GM12878 (cell line): ENCODE results near the gene DUOXA1. TPM values are rescaled to one million over a fixed set of nuclear protein-coding genes. Genes with fewer than 3 reads are reported as not detected.

Experiments used
- ATAC-seq: fragments of 200-7000 bp; cut with Tn5 transposase; 3 replicates; pipeline ENCODE4 v1.9.1; 2020; ENCODE audit warnings: mild to moderate bottlenecking, moderate library complexity
- BruUV-seq: library from RNA; stranded (reverse); fragments of 400-500 nt; replicated peaks from 2 replicates; lab custom pipeline; 2021; lab: Mats Ljungman, UMichigan
- CTCF ChIA-PET: fragments of 300-600 bp; sonication (Branson Sonifier 250); formaldehyde crosslinking; extraction: SDS; loops from one replicate; lab custom pipeline; 2021; ENCODE audit warnings: inconsistent platforms; lab: Yijun Ruan, JAX
- POLR2A ChIA-PET: fragments of 350-600 bp; formaldehyde crosslinking; extraction: SDS; loops from one replicate; lab custom pipeline; 2021; ENCODE audit warnings: inconsistent platforms; lab: Charles Lee
- RAD21 ChIA-PET: fragments of 300-600 bp; sonication (Branson Sonifier 250); formaldehyde crosslinking; loops from one replicate; lab custom pipeline; 2023; ENCODE audit warnings: antibody characterized with exemption; ENCODE audit not compliant: unreplicated experiment; lab: Charles Lee
- SMC1A ChIA-PET: fragments of 300-600 bp; sonication (Branson Sonifier 250); formaldehyde crosslinking; loops from one replicate; lab custom pipeline; 2023; ENCODE audit not compliant: unreplicated experiment, uncharacterized antibody; lab: Charles Lee
- DNase-seq: peaks from one replicate; pipeline ENCODE4 v3.0.0-alpha.2; 2011; ENCODE audit warnings: low read depth, low spot score
- FAIRE-seq: peaks from 3 replicates; lab custom pipeline; 2011; peaks lifted over from hg19 to GRCh38; lab: Jason Lieb, UNC
- H2AFZ ChIP-seq: 2 replicates; pipeline ENCODE4 v1.6.0; 2011; ENCODE audit warnings: low read depth, low read length, control low read depth; ENCODE audit not compliant: control insufficient read depth
- H3K27ac ChIP-seq: 2 replicates; pipeline ENCODE4 v1.5.1; 2011; ENCODE audit warnings: control low read depth; ENCODE audit not compliant: control insufficient read depth, insufficient read depth
- H3K27me3 ChIP-seq, 2 experiments: replicated peaks in 1 of 2; 2 replicates each; pipeline versions ENCODE4 v1.6.0 to v1.6.1; 2011; ENCODE audit warnings: low read length in 1 of 2; ENCODE audit not compliant: control insufficient read depth in 2 of 2, insufficient read depth in 2 of 2
- H3K36me3 ChIP-seq, 2 experiments: 2 replicates each; pipeline ENCODE4 v1.5.1; 2011; ENCODE audit warnings: low read length in 1 of 2; ENCODE audit not compliant: control insufficient read depth in 2 of 2, insufficient read depth in 2 of 2
- H3K4me1 ChIP-seq: 2 replicates; pipeline ENCODE4 v1.6.1; 2011; ENCODE audit warnings: mild to moderate bottlenecking, low read length, moderate library complexity, mixed read lengths; ENCODE audit not compliant: control insufficient read depth, insufficient read depth
- H3K4me2 ChIP-seq: 2 replicates; pipeline ENCODE4 v1.6.0; 2011; ENCODE audit warnings: control low read depth; ENCODE audit not compliant: control insufficient read depth, insufficient read depth
- H3K4me3 ChIP-seq: fragments of 200-600 bp; sonication (generic); 2 replicates; pipeline ENCODE4 v1.5.1; 2016
- H3K79me2 ChIP-seq: 2 replicates; pipeline ENCODE4 v1.6.0; 2011; ENCODE audit warnings: low read length; ENCODE audit not compliant: control insufficient read depth, insufficient read depth
- H3K9ac ChIP-seq: 2 replicates; pipeline ENCODE4 v1.8.0; 2011; ENCODE audit warnings: low read length, control low read depth, mixed read lengths; ENCODE audit not compliant: control insufficient read depth, insufficient read depth
- H3K9me3 ChIP-seq: replicated peaks from 3 replicates; pipeline ENCODE4 v1.5.1; 2011; ENCODE audit warnings: mild to moderate bottlenecking, low read length; ENCODE audit not compliant: control insufficient read depth, insufficient read depth
- H4K20me1 ChIP-seq: 2 replicates; pipeline ENCODE4 v1.6.0; 2011; ENCODE audit not compliant: control insufficient read depth, insufficient read depth
- EED ChIP-seq: sonication (generic); IDR thresholded peaks from 2 replicates; pipeline ENCODE4 v1.6.1; 2016; ENCODE audit warnings: antibody characterized with exemption, low read depth
- NR2F1 ChIP-seq: fragments of 450-650 bp; conservative IDR thresholded peaks from 2 replicates; pipeline ENCODE4 v1.6.1; 2017; ENCODE audit warnings: mild to moderate bottlenecking
- POU2F2 ChIP-seq: IDR thresholded peaks from 3 replicates; pipeline ENCODE4 v1.6.1; 2011; ENCODE audit warnings: low read depth, mild to moderate bottlenecking, low read length, borderline replicate concordance
- RB1 ChIP-seq: fragments of 450-650 bp; formaldehyde crosslinking; IDR thresholded peaks from 2 replicates; pipeline ENCODE4 v1.6.1; 2017; ENCODE audit warnings: mild to moderate bottlenecking, borderline replicate concordance
- RUNX3 ChIP-seq: IDR thresholded peaks from 2 replicates; pipeline ENCODE4 v1.6.1; 2012; ENCODE audit warnings: low read length, inconsistent platforms
- STAT1 ChIP-seq: fragments of 450-650 bp; conservative IDR thresholded peaks from 2 replicates; pipeline ENCODE4 v1.6.1; 2014; ENCODE audit warnings: antibody characterized with exemption, mild to moderate bottlenecking
- ZNF622 ChIP-seq: fragments of 450-650 bp; IDR thresholded peaks from 2 replicates; pipeline ENCODE4 v1.6.1; 2017; ENCODE audit warnings: mild to moderate bottlenecking, inconsistent platforms
- WGBS: methylation state at CpG from one replicate; pipeline ENCODE4 v1.1.6; 2016; ENCODE audit warnings: low lambda C conversion rate; ENCODE audit not compliant: insufficient replicate concordance, insufficient coverage; ENCODE audit errors: missing lambda C conversion rate; 5-methylcytosine and 5-hydroxymethylcytosine counted together
- in situ Hi-C: fragments of 300-500 bp; cut with MboI; formaldehyde crosslinking; loops from 9 replicates; pipeline ENCODE4 v1.14.3; 2018; ENCODE audit warnings: mixed read lengths
- intact Hi-C: fragments of 100-400 bp; cut with micrococcal nuclease; formaldehyde crosslinking; loops from one replicate; pipeline ENCODE4 v1.14.2; 2022; ENCODE audit not compliant: unreplicated experiment
- polyA plus RNA-seq, 11 experiments: library from polyadenylated mRNA; depleted of rRNA in 4 of 11; unstranded in 6 of 11; stranded (reverse) in 5 of 11; fragments of >200 nt; fragmentation: Nextera tagmentation in 4 of 11; fragmentation: Illumina TruSeq in 1 of 11; extraction: Ambion mirVana in 4 of 11; extraction: Trizol in 1 of 11; gene quantifications; 1 replicate in 1 of 11; 2 replicates in 10 of 11; pipeline versions ENCODE4 v1.2.1 to v1.2.3, GENCODE V29; 2011 to 2016; ENCODE audit warnings: inconsistent platforms in 2 of 11, missing spikeins in 2 of 11, low read depth in 1 of 11
- total RNA-seq, 4 experiments: library from RNA; depleted of rRNA in 3 of 4; stranded (reverse); fragments of >200 nt in 3 of 4; fragmentation: Illumina TruSeq in 1 of 4; extraction: Trizol in 1 of 4; gene quantifications; 2 replicates each; pipeline versions ENCODE4 v1.2.1 to v1.2.3, GENCODE V29; 2013 to 2021
- TF ChIP-seq, protein P1 (sequence below): IDR thresholded peaks from 2 replicates; pipeline ENCODE4 v1.6.1; 2011; ENCODE audit warnings: mild to moderate bottlenecking, low read depth, low read length, moderate library complexity; ENCODE audit not compliant: insufficient replicate concordance
- TF ChIP-seq, protein P2 (sequence below): fragments of 450-650 bp; IDR thresholded peaks from 2 replicates; pipeline ENCODE4 v1.6.1; 2017; ENCODE audit warnings: antibody characterized with exemption, mild to moderate bottlenecking, moderate library complexity
- TF ChIP-seq, protein P3 (sequence below): fragments of 450-650 bp; IDR thresholded peaks from 2 replicates; pipeline ENCODE4 v1.6.1; 2016; ENCODE audit warnings: mild to moderate bottlenecking
- TF ChIP-seq, protein P4 (sequence below): fragments of 450-650 bp; formaldehyde crosslinking; IDR thresholded peaks from 2 replicates; pipeline ENCODE4 v1.5.0; 2022; ENCODE audit warnings: mild to moderate bottlenecking, missing genetic modification characterization
- TF ChIP-seq, protein P5 (sequence below): IDR thresholded peaks from 2 replicates; pipeline ENCODE4 v1.6.1; 2012; ENCODE audit warnings: low read length, inconsistent platforms

The DUOXA1 gene
- total and polyA plus RNA-seq, 10 of the 15 experiments (the other 5 are each of a cell fraction or from before 2014, with no cell fraction given) = 0.08 TPM; not detected in 9

DNA sequence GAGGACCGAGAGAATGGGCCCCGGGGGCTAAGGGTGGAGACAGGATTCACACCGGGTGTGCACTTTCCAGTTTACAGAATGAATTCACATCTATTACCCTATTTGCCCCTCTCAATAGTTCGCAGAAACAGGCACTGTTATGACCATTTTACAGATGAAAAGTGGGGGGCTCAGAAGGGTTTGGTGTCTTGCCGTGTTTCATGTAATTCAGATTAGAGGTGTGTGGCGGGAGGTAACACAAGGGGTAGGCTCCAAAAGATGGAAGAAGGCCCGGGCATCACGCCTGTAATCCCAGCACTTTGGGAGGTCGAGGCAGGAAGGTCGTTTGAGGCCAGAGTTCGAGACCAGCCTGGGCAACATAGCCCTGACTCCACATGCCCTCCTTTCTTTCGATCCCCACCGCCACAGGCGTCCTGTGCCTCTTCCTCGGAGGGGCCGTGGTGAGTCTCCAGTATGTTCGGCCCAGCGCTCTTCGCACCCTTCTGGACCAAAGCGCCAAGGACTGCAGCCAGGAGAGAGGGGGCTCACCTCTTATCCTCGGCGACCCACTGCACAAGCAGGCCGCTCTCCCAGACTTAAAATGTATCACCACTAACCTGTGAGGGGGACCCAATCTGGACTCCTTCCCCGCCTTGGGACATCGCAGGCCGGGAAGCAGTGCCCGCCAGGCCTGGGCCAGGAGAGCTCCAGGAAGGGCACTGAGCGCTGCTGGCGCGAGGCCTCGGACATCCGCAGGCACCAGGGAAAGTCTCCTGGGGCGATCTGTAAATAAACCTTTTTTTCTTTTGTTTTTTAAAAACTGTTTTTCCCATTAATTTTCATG lies 12.2 kb downstream of the DUOXA1 start:
- in situ Hi-C loops (loop anchor here (10.0 kb wide), 1 partner anchor 57 kb away; no protein-coding TSS in a partner anchor), intact Hi-C loops (no loop called here)
- DNase-seq (no peak), FAIRE-seq (no peak), ATAC-seq (peak; percentile 46)
- Histone ChIP-seq H3K79me2 (no peaks in the 10 kb centered on the region), H2AFZ (no peak overlapping the region), H3K4me1 (no peaks in the 10 kb centered on the region; the same call in 1 of the 2 replicates), H3K4me3 (peak overlapping the region; percentile 0; the same call in 1 of the 2 replicates), H3K36me3 (no peaks in the 10 kb centered on the region), H3K27me3 (peaks cover 20 to 36% of the 10 kb centered on the region in 2 experiments), H3K4me2 (peak overlapping the region; percentile 24), H3K9ac (no peak overlapping the region), H3K9me3 (no peaks in the 10 kb centered on the region), H3K27ac (no peak overlapping the region), H4K20me1 (no peaks in the 10 kb centered on the region)
- 35% methylated on average over 33 of the region's 33 CpGs for WGBS
- POLR2A ChIA-PET = no interaction called here
- no TSS peak for BruUV-seq
- SMC1A ChIA-PET = interaction anchor here (0.7 to 1.8 kb wide), 10 partner anchors 9 to 334 kb away, joined by 3 to 9 read pairs (median 3); no protein-coding TSS in a partner anchor
- CTCF ChIA-PET = interaction anchor here (0.7 to 2.2 kb wide), 54 partner anchors 8 to 395 kb away, joined by 3 to 27 read pairs (median 4); partner anchors contain the start of genes DUOX1 and SORD
- RAD21 ChIA-PET = interaction anchor here (0.6 to 1.9 kb wide), 16 partner anchors 9 to 572 kb away, joined by 3 to 16 read pairs (median 4); a partner anchor contains a TSS
- TF ChIP-seq RUNX3 (no peak), EED (no peak), POU2F2 (no peak), ZNF622 (no peak), NR2F1 (no peak), RB1 (no peak), STAT1 (no peak)
- TF ChIP-seq, protein P1, sequence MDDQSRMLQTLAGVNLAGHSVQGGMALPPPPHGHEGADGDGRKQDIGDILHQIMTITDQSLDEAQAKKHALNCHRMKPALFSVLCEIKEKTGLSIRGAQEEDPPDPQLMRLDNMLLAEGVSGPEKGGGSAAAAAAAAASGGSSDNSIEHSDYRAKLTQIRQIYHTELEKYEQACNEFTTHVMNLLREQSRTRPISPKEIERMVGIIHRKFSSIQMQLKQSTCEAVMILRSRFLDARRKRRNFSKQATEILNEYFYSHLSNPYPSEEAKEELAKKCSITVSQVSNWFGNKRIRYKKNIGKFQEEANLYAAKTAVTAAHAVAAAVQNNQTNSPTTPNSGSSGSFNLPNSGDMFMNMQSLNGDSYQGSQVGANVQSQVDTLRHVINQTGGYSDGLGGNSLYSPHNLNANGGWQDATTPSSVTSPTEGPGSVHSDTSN = no peak
- TF ChIP-seq, protein P2, sequence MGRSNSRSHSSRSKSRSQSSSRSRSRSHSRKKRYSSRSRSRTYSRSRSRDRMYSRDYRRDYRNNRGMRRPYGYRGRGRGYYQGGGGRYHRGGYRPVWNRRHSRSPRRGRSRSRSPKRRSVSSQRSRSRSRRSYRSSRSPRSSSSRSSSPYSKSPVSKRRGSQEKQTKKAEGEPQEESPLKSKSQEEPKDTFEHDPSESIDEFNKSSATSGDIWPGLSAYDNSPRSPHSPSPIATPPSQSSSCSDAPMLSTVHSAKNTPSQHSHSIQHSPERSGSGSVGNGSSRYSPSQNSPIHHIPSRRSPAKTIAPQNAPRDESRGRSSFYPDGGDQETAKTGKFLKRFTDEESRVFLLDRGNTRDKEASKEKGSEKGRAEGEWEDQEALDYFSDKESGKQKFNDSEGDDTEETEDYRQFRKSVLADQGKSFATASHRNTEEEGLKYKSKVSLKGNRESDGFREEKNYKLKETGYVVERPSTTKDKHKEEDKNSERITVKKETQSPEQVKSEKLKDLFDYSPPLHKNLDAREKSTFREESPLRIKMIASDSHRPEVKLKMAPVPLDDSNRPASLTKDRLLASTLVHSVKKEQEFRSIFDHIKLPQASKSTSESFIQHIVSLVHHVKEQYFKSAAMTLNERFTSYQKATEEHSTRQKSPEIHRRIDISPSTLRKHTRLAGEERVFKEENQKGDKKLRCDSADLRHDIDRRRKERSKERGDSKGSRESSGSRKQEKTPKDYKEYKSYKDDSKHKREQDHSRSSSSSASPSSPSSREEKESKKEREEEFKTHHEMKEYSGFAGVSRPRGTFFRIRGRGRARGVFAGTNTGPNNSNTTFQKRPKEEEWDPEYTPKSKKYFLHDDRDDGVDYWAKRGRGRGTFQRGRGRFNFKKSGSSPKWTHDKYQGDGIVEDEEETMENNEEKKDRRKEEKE = no peak
- TF ChIP-seq, protein P3, sequence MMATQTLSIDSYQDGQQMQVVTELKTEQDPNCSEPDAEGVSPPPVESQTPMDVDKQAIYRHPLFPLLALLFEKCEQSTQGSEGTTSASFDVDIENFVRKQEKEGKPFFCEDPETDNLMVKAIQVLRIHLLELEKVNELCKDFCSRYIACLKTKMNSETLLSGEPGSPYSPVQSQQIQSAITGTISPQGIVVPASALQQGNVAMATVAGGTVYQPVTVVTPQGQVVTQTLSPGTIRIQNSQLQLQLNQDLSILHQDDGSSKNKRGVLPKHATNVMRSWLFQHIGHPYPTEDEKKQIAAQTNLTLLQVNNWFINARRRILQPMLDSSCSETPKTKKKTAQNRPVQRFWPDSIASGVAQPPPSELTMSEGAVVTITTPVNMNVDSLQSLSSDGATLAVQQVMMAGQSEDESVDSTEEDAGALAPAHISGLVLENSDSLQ = no peak
- TF ChIP-seq, protein P4, sequence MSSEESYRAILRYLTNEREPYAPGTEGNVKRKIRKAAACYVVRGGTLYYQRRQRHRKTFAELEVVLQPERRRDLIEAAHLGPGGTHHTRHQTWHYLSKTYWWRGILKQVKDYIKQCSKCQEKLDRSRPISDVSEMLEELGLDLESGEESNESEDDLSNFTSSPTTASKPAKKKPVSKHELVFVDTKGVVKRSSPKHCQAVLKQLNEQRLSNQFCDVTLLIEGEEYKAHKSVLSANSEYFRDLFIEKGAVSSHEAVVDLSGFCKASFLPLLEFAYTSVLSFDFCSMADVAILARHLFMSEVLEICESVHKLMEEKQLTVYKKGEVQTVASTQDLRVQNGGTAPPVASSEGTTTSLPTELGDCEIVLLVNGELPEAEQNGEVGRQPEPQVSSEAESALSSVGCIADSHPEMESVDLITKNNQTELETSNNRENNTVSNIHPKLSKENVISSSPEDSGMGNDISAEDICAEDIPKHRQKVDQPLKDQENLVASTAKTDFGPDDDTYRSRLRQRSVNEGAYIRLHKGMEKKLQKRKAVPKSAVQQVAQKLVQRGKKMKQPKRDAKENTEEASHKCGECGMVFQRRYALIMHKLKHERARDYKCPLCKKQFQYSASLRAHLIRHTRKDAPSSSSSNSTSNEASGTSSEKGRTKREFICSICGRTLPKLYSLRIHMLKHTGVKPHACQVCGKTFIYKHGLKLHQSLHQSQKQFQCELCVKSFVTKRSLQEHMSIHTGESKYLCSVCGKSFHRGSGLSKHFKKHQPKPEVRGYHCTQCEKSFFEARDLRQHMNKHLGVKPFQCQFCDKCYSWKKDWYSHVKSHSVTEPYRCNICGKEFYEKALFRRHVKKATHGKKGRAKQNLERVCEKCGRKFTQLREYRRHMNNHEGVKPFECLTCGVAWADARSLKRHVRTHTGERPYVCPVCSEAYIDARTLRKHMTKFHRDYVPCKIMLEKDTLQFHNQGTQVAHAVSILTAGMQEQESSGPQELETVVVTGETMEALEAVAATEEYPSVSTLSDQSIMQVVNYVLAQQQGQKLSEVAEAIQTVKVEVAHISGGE = no peak
- TF ChIP-seq, protein P5, sequence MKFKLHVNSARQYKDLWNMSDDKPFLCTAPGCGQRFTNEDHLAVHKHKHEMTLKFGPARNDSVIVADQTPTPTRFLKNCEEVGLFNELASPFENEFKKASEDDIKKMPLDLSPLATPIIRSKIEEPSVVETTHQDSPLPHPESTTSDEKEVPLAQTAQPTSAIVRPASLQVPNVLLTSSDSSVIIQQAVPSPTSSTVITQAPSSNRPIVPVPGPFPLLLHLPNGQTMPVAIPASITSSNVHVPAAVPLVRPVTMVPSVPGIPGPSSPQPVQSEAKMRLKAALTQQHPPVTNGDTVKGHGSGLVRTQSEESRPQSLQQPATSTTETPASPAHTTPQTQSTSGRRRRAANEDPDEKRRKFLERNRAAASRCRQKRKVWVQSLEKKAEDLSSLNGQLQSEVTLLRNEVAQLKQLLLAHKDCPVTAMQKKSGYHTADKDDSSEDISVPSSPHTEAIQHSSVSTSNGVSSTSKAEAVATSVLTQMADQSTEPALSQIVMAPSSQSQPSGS = no peak
